Measurements from ENCODE around the gene ODAD4. TPM values are rescaled to one million over a fixed set of nuclear protein-coding genes. Genes with fewer than 3 reads are reported as not detected.

Gene ODAD4
- total and polyA plus RNA-seq, 2 of the 4 experiments (the other 2 are of a cell fraction): 0.38 to 0.54 TPM

DNA sequence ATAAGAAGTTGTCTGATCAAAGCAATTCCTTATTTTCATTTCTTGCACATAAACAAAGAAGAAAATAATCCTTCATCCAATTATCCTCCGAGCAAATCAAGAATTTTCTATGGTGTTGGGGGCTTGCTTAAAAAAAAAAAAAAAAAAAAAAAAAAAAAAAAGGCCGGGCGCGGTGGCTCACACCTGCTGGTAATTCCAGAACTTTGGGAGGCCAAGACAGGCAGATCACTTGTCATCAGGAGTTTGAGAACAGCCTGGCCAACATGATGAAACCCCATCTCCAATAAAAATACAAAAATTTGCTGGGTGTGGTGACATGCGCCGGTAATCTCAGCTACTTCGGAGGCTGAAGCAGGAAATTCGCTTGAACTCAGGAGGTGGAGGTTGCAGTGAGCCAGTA is 55.5 kb downstream of the ODAD4 start:
- intact Hi-C loops (cut with micrococcal nuclease): no loop called here

More for the DNA sequence above, 55.5 kb downstream of the ODAD4 start:
- Histone ChIP-seq H2BK15ac (ENCODE audit: low read depth, low read length) (no peak overlapping the region), H3K56ac (ENCODE audit: extremely low read depth, insufficient read depth, low read length) (no peak overlapping the region), H3K4ac (ENCODE audit: low read depth, low read length) (no peak overlapping the region), H3K36me3 (ENCODE audit: control insufficient read depth, insufficient read depth, low read length) (peaks cover 63% of the 10 kb centered on the region), H3K4me1 (ENCODE audit: control insufficient read depth, insufficient read depth, low read length) (no peaks in the 10 kb centered on the region), H2BK20ac (ENCODE audit: low read depth, low read length) (no peak overlapping the region), H3K9me3 (ENCODE audit: control insufficient read depth, insufficient read depth, low read length) (no peaks in the 10 kb centered on the region), H2BK120ac (ENCODE audit: low read depth, low read length) (no peak overlapping the region), H3K27ac (ENCODE audit: insufficient read depth, low read length) (no peak overlapping the region), H3K9ac (ENCODE audit: low read depth, low read length) (no peak overlapping the region), H4K5ac (ENCODE audit: low read depth, low read length) (no peak overlapping the region), H3K4me2 (ENCODE audit: low read depth, low read length) (no peak overlapping the region), H2BK5ac (ENCODE audit: low read depth, low read length, poor library complexity, severe bottlenecking) (no peak overlapping the region), H3K4me3 (ENCODE audit: insufficient read depth, low read depth, low read length) (no peak overlapping the region), H3K14ac (replicated peaks; ENCODE audit: low read depth, low read length) (no peak overlapping the region), H3K27me3 (ENCODE audit: control insufficient read depth, insufficient read depth, low read length) (no peaks in the 10 kb centered on the region), H3K18ac (ENCODE audit: low read depth, low read length) (no peak overlapping the region), H4K8ac (ENCODE audit: low read depth in 2 of 2, low read length in 2 of 2) (no peak overlapping the region), H2AK5ac (ENCODE audit: low read depth, low read length) (no peak overlapping the region), H4K91ac (ENCODE audit: insufficient read depth, low read depth, low read length) (no peak overlapping the region), H2AFZ (replicated peaks; ENCODE audit: low read length, poor library complexity) (no peak overlapping the region), H3K9me1 (ENCODE audit: insufficient read depth, low read length) (no peaks in the 10 kb centered on the region), H2AK9ac (replicated peaks; ENCODE audit: low read depth, low read length, poor library complexity) (no peak overlapping the region), H4K20me1 (ENCODE audit: insufficient read depth, low read length) (no peaks in the 10 kb centered on the region), H3K23ac (ENCODE audit: low read depth, low read length) (no peak overlapping the region), H3K79me1 (ENCODE audit: low read depth in 1 of 2, low read length in 2 of 2) (peaks cover 22 to 42% of the 10 kb centered on the region in 2 experiments)
- DNase-seq (no peak), ATAC-seq (ENCODE audit: low read depth) (no peak)
- WGBS, 2 experiments (ENCODE audit: extremely low coverage in 2 of 2, insufficient read length in 1 of 2): 100% methylated on average over 3 of the region's 8 CpGs; no CpG with 5 or more reads in 1 of the 2 experiments
- POLR2A ChIA-PET (ENCODE audit: unreplicated experiment): no interaction called here
- CTCF ChIA-PET: no interaction called here
- in situ Hi-C loops (cut with MboI; ENCODE audit: low sequenced_read_pairs) (no loop called here), dilution Hi-C loops (cut with HindIII; ENCODE audit: low sequenced_read_pairs, unreplicated experiment) (no loop called here)
- TF ChIP-seq POLR2A (IDR thresholded peaks at IDR 0.05; ENCODE audit: low read depth, low read length) (no peak), MAFK (IDR thresholded peaks at IDR 0.05; ENCODE audit: low read depth, low read length) (no peak), MXI1 (IDR thresholded peaks at IDR 0.05; ENCODE audit: borderline replicate concordance, low read depth, low read length) (no peak), RAD21 (IDR thresholded peaks at IDR 0.05; ENCODE audit: low read length) (no peak), CHD1 (IDR thresholded peaks at IDR 0.05; ENCODE audit: low read depth, low read length) (no peak), MAZ (IDR thresholded peaks at IDR 0.05; ENCODE audit: borderline replicate concordance, low read depth, low read length) (no peak), CEBPB (IDR thresholded peaks at IDR 0.05; ENCODE audit: low read depth, low read length) (no peak), SMC3 (IDR thresholded peaks at IDR 0.05; ENCODE audit: low read depth, low read length) (no peak), BHLHE40 (IDR thresholded peaks at IDR 0.05; ENCODE audit: low read depth, low read length) (no peak)
- TF ChIP-seq, protein P1, sequence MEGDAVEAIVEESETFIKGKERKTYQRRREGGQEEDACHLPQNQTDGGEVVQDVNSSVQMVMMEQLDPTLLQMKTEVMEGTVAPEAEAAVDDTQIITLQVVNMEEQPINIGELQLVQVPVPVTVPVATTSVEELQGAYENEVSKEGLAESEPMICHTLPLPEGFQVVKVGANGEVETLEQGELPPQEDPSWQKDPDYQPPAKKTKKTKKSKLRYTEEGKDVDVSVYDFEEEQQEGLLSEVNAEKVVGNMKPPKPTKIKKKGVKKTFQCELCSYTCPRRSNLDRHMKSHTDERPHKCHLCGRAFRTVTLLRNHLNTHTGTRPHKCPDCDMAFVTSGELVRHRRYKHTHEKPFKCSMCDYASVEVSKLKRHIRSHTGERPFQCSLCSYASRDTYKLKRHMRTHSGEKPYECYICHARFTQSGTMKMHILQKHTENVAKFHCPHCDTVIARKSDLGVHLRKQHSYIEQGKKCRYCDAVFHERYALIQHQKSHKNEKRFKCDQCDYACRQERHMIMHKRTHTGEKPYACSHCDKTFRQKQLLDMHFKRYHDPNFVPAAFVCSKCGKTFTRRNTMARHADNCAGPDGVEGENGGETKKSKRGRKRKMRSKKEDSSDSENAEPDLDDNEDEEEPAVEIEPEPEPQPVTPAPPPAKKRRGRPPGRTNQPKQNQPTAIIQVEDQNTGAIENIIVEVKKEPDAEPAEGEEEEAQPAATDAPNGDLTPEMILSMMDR (conservative IDR thresholded peaks at IDR 0.05; ENCODE audit: low read depth, low read length): no peak
- no TSS peak for BruUV-seq (replicated peaks)
